ENCODE results near the gene ADORA1.

ADORA1 gene

DNA sequence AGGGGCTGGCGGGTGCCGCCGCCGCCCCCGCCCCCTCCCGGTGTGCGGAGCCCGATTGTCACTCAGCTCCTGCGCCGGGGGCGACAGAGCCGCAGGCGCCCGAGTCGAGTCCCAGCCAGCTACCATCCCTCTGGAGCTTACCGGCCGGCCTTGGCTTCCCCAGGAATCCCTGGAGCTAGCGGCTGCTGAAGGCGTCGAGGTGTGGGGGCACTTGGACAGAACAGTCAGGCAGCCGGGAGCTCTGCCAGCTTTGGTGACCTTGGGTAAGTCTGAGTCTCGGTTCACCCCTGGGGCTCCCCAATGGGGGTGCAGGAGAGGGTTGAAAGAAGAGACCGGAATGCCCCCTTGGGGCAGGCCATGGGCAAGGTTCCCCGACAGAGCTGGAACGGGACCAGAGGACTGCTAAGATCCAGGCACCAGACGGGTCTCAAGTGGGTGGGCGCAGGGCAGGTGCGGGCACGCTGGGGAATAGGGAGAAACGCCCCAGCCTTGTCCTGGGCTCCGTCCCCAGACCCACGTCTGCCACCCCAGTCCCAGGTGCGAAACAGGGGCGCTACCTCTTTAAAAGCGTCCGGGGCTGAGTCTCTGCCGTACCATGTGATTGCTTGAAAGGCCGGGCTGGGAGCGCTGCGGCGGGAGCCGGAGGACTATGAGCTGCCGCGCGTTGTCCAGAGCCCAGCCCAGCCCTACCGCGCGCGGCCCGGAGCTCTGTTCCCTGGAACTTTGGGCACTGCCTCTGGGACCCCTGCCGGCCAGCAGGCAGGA lies at the start of gene ADORA1:
Gene ADORA1 (plus strand): TSS at position 61 of the 765 bp plus-strand sequence. CDS start 1,116 bp downstream, outside the sequence.
- H3K27me3 ChIP-seq, result peaks cover 44% of the 10 kb centered on the region
- no peak within 1 kb of the TSS for H3K9ac ChIP-seq
- no peaks in the 10 kb centered on the region for H3K36me3 ChIP-seq
- TF ChIP-seq Cebpa-rat (IDR thresholded peaks at IDR 0.05), result no peak
- peaks cover 87% of the 10 kb centered on the region for H3K4me1 ChIP-seq
- 0 out of 2 replicates have a peak within 1 kb of the TSS, but pooled peaks have one; percentile 27 for H3K4me3 ChIP-seq
- no peaks in the 10 kb centered on the region for H3K9me3 ChIP-seq
- H3K27ac ChIP-seq, result no peak within 1 kb of the TSS
- H4K20me1 ChIP-seq, result no peaks in the 10 kb centered on the region
- peak within 1 kb of the TSS; percentile 62 for H3K4me2 ChIP-seq

DNA sequence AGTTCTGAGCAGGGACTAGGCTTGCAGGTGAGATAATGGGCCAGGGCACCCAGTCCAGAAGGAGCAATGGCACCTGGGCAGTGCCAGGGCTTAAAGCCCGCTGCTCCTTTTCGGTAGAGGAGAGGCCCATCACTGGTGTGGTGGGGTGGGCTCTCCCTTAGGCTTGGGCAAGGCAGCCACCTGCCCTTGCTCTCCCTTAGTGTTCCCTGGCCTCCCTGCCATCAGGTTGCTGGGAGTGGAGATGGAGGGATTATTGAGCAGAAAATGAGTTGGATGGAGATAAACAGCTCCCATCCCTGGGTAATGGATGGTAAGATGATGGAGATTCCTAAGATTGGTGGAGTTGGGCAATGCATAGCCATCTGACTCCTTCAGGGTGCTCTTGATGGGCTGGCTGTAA lies 49.6 kb upstream of the ADORA1 start:
- no peak overlapping the region for H3K4me2 ChIP-seq
- H4K20me1 ChIP-seq, result no peaks in the 10 kb centered on the region
- peaks cover 23% of the 10 kb centered on the region for H3K27me3 ChIP-seq
- H3K27ac ChIP-seq, result no peak overlapping the region
- peaks cover 37% of the 10 kb centered on the region for H3K4me1 ChIP-seq
- H3K9ac ChIP-seq, result no peak overlapping the region
- H3K9me3 ChIP-seq, result no peaks in the 10 kb centered on the region
- H3K36me3 ChIP-seq, result peaks cover 68% of the 10 kb centered on the region
- TF ChIP-seq Cebpa-rat (IDR thresholded peaks at IDR 0.05), result no peak
- H3K4me3 ChIP-seq, result no peak overlapping the region

DNA sequence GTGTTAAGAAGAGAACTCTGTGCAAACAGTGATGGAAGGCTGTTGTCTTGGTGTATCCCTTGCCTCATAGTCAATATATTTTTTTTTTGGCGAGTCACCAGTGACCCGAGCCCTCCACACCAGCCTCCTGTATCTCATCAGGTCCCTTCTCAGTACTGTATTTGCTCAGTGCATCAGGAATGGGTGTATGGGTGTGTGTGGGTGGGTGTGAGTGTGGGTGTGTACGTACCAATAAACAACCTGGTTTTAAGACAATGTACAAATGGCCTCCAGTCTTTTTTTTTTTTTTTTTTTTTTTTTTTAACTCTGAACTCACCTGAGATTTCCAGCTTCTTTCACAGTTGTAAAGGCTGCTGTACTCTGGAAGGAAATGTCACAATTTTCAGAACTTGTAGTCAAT lies 49.0 kb upstream of the ADORA1 start:
- H3K4me2 ChIP-seq, result no peak overlapping the region
- H4K20me1 ChIP-seq, result no peaks in the 10 kb centered on the region
- TF ChIP-seq Cebpa-rat (IDR thresholded peaks at IDR 0.05), result no peak
- H3K9ac ChIP-seq, result no peak overlapping the region
- H3K4me1 ChIP-seq, result peaks cover 38% of the 10 kb centered on the region
- H3K36me3 ChIP-seq, result peaks cover 63% of the 10 kb centered on the region
- H3K9me3 ChIP-seq, result no peaks in the 10 kb centered on the region
- no peak overlapping the region for H3K4me3 ChIP-seq
- H3K27ac ChIP-seq, result no peak overlapping the region
- peaks cover 23% of the 10 kb centered on the region for H3K27me3 ChIP-seq

DNA sequence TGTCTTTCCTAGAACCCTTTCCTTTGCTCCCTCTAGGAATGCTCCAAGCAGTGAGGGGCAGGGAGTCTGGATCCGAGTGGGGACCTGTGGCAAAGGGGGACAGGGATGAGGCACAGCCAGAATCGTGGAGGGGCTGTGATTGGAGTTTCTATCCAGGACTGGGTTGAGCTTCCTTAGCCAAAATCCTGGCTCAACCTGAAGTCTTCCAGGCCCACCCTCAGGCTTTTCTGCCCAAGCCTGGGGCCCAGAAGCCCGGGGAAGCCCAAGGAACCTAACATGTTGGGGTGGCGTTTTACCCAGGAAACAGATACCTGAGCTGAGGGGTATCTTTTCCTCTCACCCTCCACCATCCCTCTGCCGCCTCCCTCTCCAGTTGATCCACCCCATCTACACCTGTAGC lies 47.1 kb upstream of the ADORA1 start:
- H3K9me3 ChIP-seq, result no peaks in the 10 kb centered on the region
- peaks cover 27% of the 10 kb centered on the region for H3K4me1 ChIP-seq
- H4K20me1 ChIP-seq, result no peaks in the 10 kb centered on the region
- peaks cover 12% of the 10 kb centered on the region for H3K27me3 ChIP-seq
- no peak overlapping the region for H3K4me2 ChIP-seq
- no peak overlapping the region for H3K4me3 ChIP-seq
- H3K36me3 ChIP-seq, result peaks cover 47% of the 10 kb centered on the region
- TF ChIP-seq Cebpa-rat (IDR thresholded peaks at IDR 0.05), result no peak
- H3K27ac ChIP-seq, result no peak overlapping the region
- H3K9ac ChIP-seq, result no peak overlapping the region

DNA sequence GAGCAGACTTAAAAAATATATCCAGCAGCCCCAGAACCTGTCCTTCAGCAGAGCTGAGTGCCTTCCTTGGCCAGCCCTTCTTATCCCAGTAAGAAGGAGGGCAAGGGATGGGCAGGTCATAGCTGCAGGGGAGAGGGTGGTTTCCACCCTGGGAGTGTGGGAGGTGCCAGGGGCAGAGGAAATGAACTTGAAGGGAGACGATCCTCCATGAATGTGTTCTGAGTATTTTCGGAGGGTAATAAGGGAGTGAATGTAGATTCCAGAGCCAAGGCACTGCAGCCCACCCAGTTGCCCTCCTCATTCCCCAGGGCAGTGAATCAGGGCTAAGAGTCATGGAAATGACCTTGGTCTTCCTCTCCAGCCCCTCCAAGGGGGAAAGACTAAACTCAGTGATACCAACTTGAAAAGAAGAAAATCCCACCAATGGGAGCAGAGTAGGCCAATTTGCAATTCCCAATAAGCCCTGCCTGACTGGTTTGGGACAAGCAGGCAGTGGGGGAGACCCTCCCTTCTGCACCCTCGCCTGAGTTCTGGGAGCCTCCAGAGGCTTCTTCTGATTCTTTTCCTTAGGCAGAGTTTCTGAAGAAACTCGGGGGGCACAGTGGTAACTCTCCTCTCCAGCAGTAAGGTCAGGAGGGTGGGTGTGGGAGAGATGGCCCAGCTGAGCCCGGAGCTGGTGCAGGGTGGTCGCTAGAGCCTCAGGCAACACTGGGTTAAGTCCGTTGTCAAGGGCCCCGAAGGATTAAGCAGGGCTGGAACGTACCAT lies 45.9 kb upstream of the ADORA1 start:
- peaks cover 15% of the 10 kb centered on the region for H3K4me1 ChIP-seq
- no peak overlapping the region for H3K9ac ChIP-seq
- peaks cover under 1% of the 10 kb centered on the region; the same call in 1 of the 2 replicates for H3K27me3 ChIP-seq
- H3K9me3 ChIP-seq, result no peaks in the 10 kb centered on the region
- H3K27ac ChIP-seq, result no peak overlapping the region
- no peak for TF ChIP-seq Cebpa-rat (IDR thresholded peaks at IDR 0.05)
- H3K36me3 ChIP-seq, result peaks cover 36% of the 10 kb centered on the region
- H3K4me3 ChIP-seq, result no peak overlapping the region
- H4K20me1 ChIP-seq, result no peaks in the 10 kb centered on the region
- H3K4me2 ChIP-seq, result no peak overlapping the region; the same call in 1 of the 2 replicates

DNA sequence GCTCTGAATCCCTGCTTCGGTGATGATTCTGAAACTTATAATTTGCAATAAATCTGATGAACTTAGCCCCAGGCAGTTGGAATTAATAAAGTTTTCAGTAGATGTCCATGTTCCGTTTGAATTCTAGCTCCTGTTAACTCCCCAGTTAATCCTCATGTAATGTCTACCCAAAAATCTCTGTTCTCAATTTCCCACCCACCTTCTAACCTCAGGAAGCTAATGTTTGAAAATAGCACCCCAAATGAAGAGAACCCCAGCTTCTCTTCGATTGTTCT lies 45.4 kb upstream of the ADORA1 start:
- Histone ChIP-seq H3K9me3 (no peaks in the 10 kb centered on the region), H4K20me1 (no peaks in the 10 kb centered on the region), H3K4me1 (peaks cover 15% of the 10 kb centered on the region), H3K27ac (no peak overlapping the region), H3K4me2 (peak overlapping the region; percentile 10; the same call in 1 of the 2 replicates), H3K4me3 (no peak overlapping the region), H3K36me3 (peaks cover 30% of the 10 kb centered on the region; the same call in 1 of the 2 replicates), H3K9ac (no peak overlapping the region), H3K27me3 (no peaks in the 10 kb centered on the region)
- TF ChIP-seq Cebpa-rat (IDR thresholded peaks at IDR 0.05), result no peak

DNA sequence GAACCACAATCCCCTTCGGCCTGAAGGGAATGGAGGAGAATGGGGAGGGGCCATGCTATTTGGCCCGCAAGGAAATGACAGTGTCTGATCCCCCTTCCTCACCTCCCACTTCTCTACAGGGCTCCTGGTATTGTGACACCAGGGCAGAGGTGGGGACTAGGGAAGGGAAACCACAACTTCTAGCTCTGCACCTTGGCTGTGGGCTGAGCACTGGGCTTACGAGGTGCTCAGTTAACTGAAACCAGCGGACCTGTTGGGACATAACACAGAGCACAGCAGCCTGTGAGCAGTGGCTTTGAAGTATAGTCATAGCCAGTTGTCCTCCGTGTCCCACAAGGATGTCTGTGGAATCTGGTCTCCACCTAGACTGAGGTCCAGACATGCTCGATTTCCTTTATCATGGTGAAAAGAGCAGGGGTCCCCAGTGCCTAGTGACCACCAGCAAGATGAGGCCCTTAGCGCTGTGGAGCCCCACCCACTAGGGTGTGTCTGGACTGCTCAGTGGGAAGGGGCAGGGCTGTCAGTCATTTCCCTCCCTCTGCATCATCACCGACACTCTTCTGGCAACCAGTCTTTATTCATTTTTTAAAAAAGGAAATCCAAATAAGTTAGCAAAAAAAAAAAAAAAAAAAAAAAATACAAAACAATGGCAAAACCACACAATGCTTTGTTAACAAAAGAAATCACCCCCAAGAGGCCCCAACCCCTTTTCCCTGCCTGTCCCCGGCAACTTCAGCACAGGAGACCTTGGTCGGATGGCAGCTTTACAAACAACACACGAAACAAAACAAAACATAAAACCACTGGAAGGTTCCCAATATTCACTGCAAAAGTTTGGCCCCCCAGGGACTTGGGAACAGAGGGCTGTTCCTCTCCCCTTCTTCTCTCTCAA lies 44.7 kb upstream of the ADORA1 start:
- Histone ChIP-seq H3K9me3 (no peaks in the 10 kb centered on the region), H3K4me2 (peak overlapping the region; percentile 10; the same call in 1 of the 2 replicates), H3K4me3 (no peak overlapping the region), H3K9ac (no peak overlapping the region), H3K4me1 (peaks cover 15% of the 10 kb centered on the region), H3K36me3 (peaks cover 24% of the 10 kb centered on the region; the same call in 1 of the 2 replicates), H3K27me3 (no peaks in the 10 kb centered on the region), H3K27ac (no peak overlapping the region), H4K20me1 (no peaks in the 10 kb centered on the region)
- TF ChIP-seq Cebpa-rat (IDR thresholded peaks at IDR 0.05), result no peak

DNA sequence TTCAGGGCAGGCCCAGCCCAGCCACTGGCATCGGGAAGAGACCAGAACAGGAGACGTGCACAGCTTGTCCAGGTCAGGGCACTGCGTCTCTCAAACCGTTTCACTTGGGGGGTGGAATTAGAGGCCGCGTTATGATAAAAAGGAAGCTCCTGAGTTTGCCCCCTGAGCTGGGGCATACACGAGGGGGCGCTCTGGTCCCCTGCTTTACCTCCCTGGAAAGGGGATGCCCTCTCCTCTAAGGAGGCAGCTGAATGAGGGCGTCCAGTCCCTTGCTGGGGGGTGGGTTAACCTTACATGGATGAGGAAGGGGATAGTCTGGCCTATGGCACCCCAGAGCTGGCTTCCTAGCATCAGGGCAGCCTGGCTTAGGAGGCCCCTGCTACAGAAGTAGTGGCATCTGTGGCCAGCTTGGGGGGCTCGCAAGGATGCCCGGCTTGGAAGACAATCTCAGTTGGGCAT lies 44.0 kb upstream of the ADORA1 start:
- H3K36me3 ChIP-seq, result peaks cover 17% of the 10 kb centered on the region; the same call in 1 of the 2 replicates
- H3K4me1 ChIP-seq, result peaks cover 15% of the 10 kb centered on the region
- no peak overlapping the region for H3K9ac ChIP-seq
- no peak overlapping the region for H3K4me3 ChIP-seq
- H3K9me3 ChIP-seq, result no peaks in the 10 kb centered on the region
- TF ChIP-seq Cebpa-rat (IDR thresholded peaks at IDR 0.05), result no peak
- no peak overlapping the region for H3K4me2 ChIP-seq
- H4K20me1 ChIP-seq, result no peaks in the 10 kb centered on the region
- no peaks in the 10 kb centered on the region for H3K27me3 ChIP-seq
- H3K27ac ChIP-seq, result no peak overlapping the region

Data from BLaER1 (cell line).